HCT116 (cell line): Measurements from ENCODE around the gene USP54.

Experiments used
- EZH2 ChIP-seq: fragments of 200-600 bp; sonication (generic); IDR thresholded peaks from 2 replicates; pipeline ENCODE4 v1.6.1; 2017; ENCODE audit warnings: antibody characterized with exemption, mixed run types
- POLR2A ChIP-seq: IDR thresholded peaks from 2 replicates; pipeline ENCODE4 v1.7.0; 2011; ENCODE audit warnings: borderline replicate concordance; ENCODE audit not compliant: insufficient read depth, insufficient read length; ENCODE audit errors: extremely low read depth
- POLR2AphosphoS5 ChIP-seq: IDR thresholded peaks from 2 replicates; pipeline ENCODE4 v1.6.1; 2011; ENCODE audit warnings: mild to moderate bottlenecking, low read depth, low read length, moderate library complexity
- SRF ChIP-seq: IDR thresholded peaks from 2 replicates; pipeline ENCODE4 v1.6.1; 2012; ENCODE audit warnings: low read depth
- ZFX ChIP-seq: fragments of 450-650 bp; IDR thresholded peaks from 2 replicates; pipeline ENCODE4 v1.6.1; 2017
- TF ChIP-seq, protein P1 (sequence below), 3 experiments: fragments of 200-600 bp in 1 of 3; sonication (generic) in 1 of 3; IDR thresholded peaks in 2 of 3; conservative IDR thresholded peaks in 1 of 3; 2 replicates each; pipeline ENCODE4 v1.5.1; 2012 to 2017; ENCODE audit warnings: low read depth in 2 of 3, low read length in 2 of 3, antibody characterized with exemption in 1 of 3, borderline replicate concordance in 1 of 3, control low read depth in 1 of 3, mild to moderate bottlenecking in 1 of 3, mixed read lengths in 1 of 3, mixed run types in 1 of 3, moderate library complexity in 1 of 3; ENCODE audit not compliant: insufficient read depth in 1 of 3

DNA sequence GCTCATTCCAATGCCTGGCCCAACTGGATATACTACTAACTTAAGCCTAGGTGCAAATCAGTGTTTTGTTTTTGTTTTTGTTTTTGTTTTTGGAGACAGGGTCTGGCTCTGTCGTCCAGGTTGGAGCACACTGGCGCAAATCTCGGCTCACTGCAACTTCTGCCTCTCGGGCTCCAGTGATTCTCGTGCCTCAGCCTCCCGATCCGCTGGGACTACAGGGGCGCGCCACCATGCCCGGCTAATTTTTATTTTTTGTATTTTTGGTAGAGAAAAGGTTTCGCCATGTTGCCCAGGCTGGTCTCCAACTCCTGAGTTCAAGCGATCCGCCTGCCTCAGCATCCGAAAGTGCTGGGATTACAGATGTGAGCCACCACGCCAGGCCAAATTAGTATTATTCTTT, 96.9 kb downstream of the USP54 start:
- TF ChIP-seq EZH2 (no peak), POLR2A (no peak), SRF (no peak), ZFX (no peak), POLR2AphosphoS5 (no peak)
- TF ChIP-seq, protein P1, sequence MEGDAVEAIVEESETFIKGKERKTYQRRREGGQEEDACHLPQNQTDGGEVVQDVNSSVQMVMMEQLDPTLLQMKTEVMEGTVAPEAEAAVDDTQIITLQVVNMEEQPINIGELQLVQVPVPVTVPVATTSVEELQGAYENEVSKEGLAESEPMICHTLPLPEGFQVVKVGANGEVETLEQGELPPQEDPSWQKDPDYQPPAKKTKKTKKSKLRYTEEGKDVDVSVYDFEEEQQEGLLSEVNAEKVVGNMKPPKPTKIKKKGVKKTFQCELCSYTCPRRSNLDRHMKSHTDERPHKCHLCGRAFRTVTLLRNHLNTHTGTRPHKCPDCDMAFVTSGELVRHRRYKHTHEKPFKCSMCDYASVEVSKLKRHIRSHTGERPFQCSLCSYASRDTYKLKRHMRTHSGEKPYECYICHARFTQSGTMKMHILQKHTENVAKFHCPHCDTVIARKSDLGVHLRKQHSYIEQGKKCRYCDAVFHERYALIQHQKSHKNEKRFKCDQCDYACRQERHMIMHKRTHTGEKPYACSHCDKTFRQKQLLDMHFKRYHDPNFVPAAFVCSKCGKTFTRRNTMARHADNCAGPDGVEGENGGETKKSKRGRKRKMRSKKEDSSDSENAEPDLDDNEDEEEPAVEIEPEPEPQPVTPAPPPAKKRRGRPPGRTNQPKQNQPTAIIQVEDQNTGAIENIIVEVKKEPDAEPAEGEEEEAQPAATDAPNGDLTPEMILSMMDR (IDR thresholded peaks at IDR 0.05 in 2 of 3, conservative IDR thresholded peaks at IDR 0.05 in 1 of 3; ENCODE audit: borderline replicate concordance in 1 of 3, insufficient read depth in 1 of 3, low read depth in 2 of 3, low read length in 2 of 3), result no peak
